ENCODE data around the gene NOXA1.

GRCh38 chr9:137444106-137444790 is 21.1 kb downstream of the NOXA1 start:
- TF ChIP-seq CTCF (conservative IDR thresholded peaks at IDR 0.05; ENCODE audit: low read depth, low read length) (no peak), EZH2 (IDR thresholded peaks at IDR 0.05; ENCODE audit: borderline replicate concordance, low read depth, low read length, poor library complexity, severe bottlenecking) (no peak)
